ENCODE data around the gene GRID1.

The GRID1 gene

GRCh38 chr10:86075512-86075911 is 291.1 kb downstream of the GRID1 start:
- no peak for DNase-seq

DNA sequence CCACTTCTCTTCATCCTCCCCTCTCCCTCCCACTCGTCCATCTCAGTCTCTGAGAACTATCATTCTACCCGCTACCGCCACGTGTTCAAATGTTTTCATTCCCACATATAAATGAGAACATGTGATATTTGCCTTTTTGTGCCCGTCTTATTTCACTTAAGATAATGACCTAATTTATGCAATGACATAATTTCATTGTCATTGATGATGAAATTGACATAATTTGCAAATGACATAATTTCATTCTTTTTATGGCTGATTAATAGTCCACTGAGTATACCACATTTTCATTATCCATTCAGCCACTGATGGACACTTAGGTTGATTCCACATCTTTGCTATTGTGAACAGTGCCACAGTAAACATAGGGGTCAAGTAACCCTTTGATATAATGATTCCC is 292.3 kb downstream of the GRID1 start:
- DNase-seq: no peak

GRCh38 chr10:86073199-86073977 is 293.2 kb downstream of the GRID1 start:
- DNase-seq: no peak

GRCh38 chr10:86072413-86072812 is 294.2 kb downstream of the GRID1 start:
- DNase-seq: no peak

DNA sequence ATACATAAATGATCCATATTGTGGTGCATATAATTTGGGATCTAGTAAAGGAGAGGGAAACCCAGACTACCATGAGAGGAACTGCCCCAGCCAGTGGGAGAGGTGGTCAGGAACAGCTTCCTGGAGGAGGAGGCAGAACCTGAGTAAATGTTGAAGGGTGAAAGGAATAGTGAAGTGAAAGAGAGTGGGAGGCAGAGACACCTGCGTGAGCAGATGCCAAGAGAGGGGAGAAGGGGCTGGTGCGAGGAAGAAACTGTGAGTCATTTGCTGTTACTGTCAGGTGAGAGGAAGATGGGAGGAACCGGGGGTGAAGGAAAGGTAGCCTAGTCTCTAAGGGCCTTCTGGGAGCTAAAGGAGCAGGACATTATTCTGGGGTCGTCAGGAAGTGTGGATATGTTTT is 294.8 kb downstream of the GRID1 start:
- no peak for DNase-seq

- DNase-seq: no peak
Observed at GRCh38 chr10:86071145-86071544, 295.4 kb downstream of the GRID1 start.

DNA sequence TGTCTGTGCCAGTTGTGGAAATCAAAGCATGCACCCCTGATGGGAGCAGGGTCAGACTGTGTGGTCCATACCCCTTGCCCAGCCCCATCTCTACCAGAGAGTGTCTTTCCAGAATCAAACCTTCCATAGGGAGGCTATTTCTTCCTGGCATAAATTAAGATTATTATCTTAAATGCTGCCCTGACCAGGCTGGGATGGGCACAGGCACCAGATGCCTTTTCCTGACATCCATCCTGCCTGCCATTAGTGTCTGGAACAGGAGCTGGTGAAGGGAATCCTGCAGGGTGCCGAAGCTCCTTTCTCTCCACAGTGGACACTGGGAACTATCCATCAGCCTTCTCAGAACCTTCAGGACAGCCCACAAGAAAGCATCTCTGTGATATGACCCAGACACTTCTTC is 296.3 kb downstream of the GRID1 start:
- no peak for DNase-seq

DNA sequence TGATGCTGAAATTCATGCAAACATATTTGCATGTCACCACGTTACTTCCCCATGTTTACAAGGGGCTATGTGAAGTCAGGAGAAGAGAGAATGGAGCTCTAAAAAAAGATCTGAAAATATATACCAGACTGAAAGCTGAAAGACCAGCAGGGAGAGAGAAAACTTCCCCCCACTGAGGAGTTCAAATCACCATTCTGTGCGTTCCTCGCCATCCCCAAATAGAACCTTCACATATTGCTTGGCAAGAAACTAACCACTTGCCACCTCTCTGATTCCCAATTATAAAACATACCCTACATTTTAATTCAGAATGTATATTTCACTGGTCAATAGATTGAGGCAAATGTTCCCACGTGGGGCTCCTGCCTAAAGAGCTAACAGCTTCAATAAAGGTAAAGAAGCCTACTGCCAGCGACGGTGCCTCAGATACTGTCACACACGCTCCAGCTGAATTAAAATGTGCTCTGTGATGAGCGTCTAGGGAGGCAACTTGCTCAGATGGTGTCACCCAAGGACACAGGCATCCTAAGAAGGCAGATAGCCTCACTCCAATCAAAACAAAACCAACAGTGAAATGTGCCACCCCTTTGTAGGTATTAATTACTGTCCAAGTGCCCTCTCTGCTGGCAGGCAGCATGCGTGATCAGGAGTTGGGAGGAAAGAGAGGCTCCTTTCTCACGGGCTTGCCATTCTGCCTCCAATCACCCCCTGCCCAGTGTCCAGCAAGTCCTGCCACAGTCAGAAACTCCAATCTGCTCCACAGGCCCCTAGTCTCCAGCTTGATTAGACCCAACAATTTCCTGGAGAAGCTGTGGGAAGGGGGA is 298.2 kb downstream of the GRID1 start:
- DNase-seq: no peak

GRCh38 chr10:86067436-86068050 is 299.1 kb downstream of the GRID1 start:
- no peak for DNase-seq

GRCh38 chr10:86066696-86067095 is 299.9 kb downstream of the GRID1 start:
- DNase-seq: no peak

DNA sequence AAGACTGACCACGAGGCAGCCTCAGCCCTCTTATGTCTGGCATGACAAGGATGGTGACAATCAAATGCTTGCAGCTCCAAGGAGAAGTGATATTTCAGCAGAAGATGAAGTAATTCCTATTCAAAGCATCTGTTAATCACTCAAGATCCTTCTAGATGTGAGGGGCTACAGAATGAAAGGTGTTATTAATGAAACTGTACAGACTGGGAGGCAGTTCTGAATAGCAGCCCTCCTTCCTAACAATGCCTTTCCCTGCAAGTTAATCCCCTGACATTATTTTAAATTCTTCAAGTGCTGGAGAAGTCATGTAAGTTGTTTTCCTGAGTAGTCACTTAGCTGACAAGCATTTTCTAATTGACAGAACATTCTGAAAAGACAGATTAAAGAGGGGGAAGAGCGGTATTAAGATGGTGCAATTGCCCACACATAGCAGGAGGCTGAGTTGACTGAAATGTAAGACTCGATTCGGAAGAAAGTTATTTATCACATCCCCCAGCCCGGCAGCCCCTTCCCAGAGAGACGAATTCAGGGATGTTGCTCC is 300.8 kb downstream of the GRID1 start:
- no peak for DNase-seq

DNA sequence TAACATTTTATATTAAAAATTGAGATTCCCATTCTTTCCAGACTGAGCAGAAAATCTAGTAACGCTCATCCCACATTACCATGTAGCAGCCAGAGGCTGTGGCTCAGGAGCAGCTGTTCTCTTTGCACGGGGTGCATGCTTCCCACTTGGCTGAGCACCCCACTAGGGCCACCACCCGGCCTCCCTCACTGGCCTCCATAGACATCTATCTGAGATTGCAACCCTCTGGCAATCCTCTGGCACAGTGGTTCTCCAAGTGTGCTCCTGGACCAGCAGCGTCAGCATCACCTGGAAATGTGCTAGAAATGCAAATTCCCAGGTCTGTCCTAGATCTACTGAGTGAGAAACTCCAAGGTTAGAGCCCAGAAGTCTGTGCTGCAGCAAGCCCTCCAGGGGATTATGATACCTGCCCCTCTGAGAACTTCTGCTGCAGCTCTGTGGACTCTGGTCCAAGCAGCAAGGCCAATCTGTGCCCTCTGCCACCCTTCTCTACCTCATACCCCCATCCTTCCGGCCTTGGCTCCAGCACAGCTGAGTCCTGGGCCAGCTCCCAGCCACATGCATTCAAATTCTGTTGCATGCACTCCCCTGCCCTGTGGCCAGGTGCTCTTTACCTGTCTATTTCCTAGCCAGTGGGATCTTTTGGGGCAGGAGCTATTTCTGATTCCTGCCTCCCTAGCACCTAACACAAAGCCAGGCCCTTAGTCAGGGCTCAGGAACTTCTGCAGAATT is 301.5 kb downstream of the GRID1 start:
- no peak for DNase-seq

GRCh38 chr10:86064219-86064618 is 302.4 kb downstream of the GRID1 start:
- DNase-seq: no peak

DNA sequence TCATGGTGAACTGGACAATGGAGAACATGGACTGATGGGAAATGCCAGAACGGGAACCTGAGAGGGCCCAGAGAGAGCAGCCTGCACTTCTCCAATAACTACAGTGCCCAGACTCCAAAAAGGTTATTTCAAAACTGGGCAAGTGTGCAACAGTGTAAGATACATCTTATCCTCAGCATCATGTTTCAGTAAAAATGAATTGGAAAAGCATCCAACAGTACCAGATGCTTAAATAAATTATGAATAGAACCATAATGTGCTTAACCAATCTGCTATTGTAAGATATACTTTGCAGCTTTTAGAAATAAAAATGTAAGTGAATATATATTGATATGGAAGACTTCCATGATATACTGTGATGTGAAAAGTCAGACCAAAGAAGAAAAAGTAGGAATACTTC is 303.3 kb downstream of the GRID1 start:
- no peak for DNase-seq

GRCh38 chr10:86062647-86063145 is 303.9 kb downstream of the GRID1 start:
- DNase-seq: no peak

DNA sequence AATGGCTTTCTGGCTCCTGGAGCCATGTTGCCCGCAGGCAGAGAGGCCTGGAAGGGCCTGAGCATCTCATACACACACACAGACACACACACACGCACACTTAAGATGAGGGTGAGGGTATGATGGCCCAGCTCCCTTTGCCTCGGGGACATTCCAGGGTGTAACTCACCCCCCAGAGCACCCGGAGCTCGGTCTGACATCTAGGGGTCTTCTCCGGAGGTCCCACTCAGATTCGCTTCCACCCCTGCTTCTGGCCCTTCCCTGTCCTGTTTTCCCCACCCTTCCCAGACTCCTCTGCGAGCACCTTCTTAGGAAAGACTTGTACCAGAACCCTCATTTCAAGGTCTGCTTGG is 304.4 kb downstream of the GRID1 start:
- no peak for DNase-seq

GRCh38 chr10:86061278-86062197 is 305.1 kb downstream of the GRID1 start:
- no peak for DNase-seq

DNA sequence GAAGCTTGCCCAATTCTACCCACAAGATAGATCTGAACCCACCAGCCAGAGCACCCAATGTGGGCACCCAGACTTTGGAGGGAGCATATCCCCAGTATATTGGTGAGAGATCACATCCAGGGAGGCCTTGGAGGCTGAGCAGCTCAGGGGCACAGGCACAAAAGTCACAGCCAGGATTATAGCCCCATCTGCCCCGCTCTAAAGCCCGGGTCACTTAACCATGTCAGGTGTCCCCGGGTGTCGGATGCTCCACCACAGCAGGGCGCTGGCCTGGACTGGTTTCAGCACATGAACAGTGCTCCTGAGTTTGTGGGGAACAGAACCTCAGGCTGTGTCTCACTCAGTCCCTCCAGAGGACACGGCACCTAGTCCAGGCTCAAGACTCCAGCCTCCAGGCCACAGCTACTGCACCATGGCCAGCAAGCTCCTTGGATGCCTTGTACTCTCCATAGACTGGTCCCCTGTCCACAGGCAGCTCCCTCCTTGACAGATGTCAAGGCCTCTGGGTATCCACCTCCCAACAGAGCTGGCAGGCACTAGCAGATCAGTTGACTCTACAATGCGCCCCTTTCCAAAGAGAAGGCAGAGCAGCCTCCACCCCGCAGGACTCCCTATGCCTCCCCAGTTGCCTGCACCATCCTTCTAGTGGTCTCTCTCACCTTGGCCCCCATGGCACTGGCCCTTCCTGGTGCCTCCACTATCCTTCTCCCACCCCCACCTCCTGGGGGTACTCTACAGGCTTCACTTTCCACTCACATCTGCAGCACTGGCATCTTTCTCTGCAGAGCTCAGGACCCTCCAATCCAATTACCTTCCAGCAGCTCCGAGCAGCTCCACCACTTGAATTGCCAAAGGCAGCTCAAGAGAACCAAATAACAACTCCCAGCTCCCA is 306.0 kb downstream of the GRID1 start:
- DNase-seq: no peak

DNA sequence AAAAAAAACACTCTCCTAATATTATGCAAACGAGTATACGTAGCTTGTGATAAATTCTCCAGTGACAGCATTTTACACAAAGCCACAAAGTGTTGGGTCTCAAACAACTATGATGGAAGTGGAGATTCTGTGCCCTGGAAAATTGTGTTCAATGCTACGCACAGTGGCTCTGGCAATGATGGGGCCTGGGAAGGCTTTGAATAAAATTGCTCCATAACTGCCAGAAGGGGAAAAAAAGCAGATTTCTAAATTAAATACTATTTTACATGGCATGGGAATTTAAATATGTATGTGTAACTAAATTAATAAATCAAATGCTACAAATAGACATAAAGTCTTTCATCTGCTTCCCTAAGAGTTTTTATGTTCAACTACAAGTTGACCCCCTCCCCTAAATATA is 306.7 kb downstream of the GRID1 start:
- DNase-seq: no peak

DNA sequence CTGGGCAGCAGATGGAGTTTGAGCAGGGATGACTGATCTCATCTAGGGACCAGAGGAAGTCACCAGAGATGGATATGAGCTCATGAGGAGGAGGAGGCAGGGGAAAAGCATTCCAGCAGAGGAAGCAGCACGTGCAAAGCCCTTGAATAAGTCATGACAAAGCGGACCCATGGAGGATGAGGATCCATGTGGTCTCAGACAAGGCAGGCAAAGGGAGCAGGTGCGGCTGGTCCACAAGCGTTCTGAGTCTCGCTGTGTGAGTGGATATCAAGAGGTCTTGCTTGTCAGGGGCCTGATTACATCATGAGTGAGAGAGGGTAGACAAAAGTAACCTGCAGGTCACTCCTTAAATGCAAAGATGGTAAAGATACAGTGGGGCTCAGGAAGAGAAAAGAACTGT is 307.6 kb downstream of the GRID1 start:
- no peak for DNase-seq

- no peak for DNase-seq
Observed at GRCh38 chr10:86057708-86058107, 308.9 kb downstream of the GRID1 start.
